ENCODE results near the gene XXYLT1. TPM values are rescaled to one million over a fixed set of nuclear protein-coding genes. Genes with fewer than 3 reads are reported as not detected.

The XXYLT1 gene
- total and polyA plus RNA-seq, 2 of the 8 experiments (the other 6 are each of a cell fraction or from before 2014, with no cell fraction given) = 18.9 to 23.8 TPM

DNA sequence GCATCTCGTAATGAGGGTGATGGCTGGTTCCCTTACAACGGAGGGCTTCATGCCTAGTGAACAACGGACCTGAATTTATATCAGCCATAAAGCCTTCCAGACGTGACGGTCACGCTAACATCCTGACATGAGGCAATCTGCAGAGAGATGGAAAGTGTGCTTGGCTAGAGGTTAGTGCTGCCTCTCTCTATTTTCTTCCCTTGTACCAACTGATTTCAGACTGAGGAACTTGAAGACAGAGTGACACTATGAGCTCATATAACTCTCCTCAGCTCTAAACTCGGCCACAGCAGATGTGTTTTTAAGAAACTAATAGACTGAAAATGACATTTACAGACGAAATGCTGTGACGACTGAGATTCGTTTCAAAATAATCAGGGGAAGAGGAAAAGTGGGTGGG, 122.4 kb downstream of the XXYLT1 start:
- Histone ChIP-seq H3K79me1 (ENCODE audit: low read depth, low read length) (no peaks in the 10 kb centered on the region), H3K23me2 (ENCODE audit: low read depth, low read length) (peaks cover 4% of the 10 kb centered on the region; the same call in 1 of the 2 replicates), H3K79me2 (ENCODE audit: control insufficient read depth in 1 of 2, insufficient read depth in 2 of 2, low read length in 2 of 2) (peaks cover 0 to 10% of the 10 kb centered on the region in 2 experiments; a peak in 2 of 4 replicates), H3K9ac (replicated peaks in 1 of 4; ENCODE audit: extremely low read depth in 1 of 4, low read depth in 3 of 4, low read length in 3 of 4) (no peak overlapping the region), H3K4me2 (ENCODE audit: insufficient read depth in 1 of 2, low read depth in 2 of 2, low read length in 2 of 2) (no peak overlapping the region), H3K27me3 (replicated peaks in 1 of 4; ENCODE audit: control insufficient read depth in 3 of 4, extremely low read depth in 1 of 4, insufficient read depth in 3 of 4, low read length in 3 of 4) (no peaks in the 10 kb centered on the region), H3K36me3 (ENCODE audit: control insufficient read depth in 2 of 4, insufficient read depth in 4 of 4, low read length in 3 of 4) (no peaks in the 10 kb centered on the region), H3K4me1 (replicated peaks in 1 of 4; ENCODE audit: control insufficient read depth in 3 of 4, insufficient read depth in 4 of 4, low read length in 3 of 4) (peaks cover 13 to 28% (median 18%) of the 10 kb centered on the region in 4 experiments; a peak in 6 of 7 replicates), H2AFZ (ENCODE audit: low read length) (no peak overlapping the region), H3K18ac (ENCODE audit: extremely low read depth, low read length) (no peak overlapping the region), H4K20me1 (replicated peaks in 1 of 2; ENCODE audit: control insufficient read depth in 1 of 2, insufficient read depth in 2 of 2, low read length in 2 of 2) (no peaks in the 10 kb centered on the region), H4K8ac (ENCODE audit: extremely low read depth, insufficient read depth, low read length) (no peak overlapping the region), H2BK15ac (ENCODE audit: low read length) (no peak overlapping the region), H4K91ac (replicated peaks; ENCODE audit: insufficient read length, low read length) (peak overlapping the region; percentile 5), H3K23ac (ENCODE audit: insufficient read length) (no peak overlapping the region), H3K14ac (ENCODE audit: insufficient read length) (no peak overlapping the region), H3K56ac (replicated peaks; ENCODE audit: insufficient read length, low read depth, low read length) (no peak overlapping the region), H3K27ac (ENCODE audit: low read depth, low read length) (no peak overlapping the region), H2BK20ac (ENCODE audit: low read length) (no peak overlapping the region), H3K4ac (replicated peaks; ENCODE audit: insufficient read length, low read depth, low read length) (no peak overlapping the region), H3K4me3 (ENCODE audit: extremely low read depth in 1 of 4, insufficient read depth in 2 of 4, low read depth in 3 of 4, low read length in 4 of 4) (no peak overlapping the region), H4K5ac (ENCODE audit: insufficient read length, low read depth, low read length) (no peak overlapping the region), H2BK12ac (ENCODE audit: low read depth, low read length) (no peak overlapping the region), H2AK5ac (ENCODE audit: low read depth, low read length) (no peak overlapping the region), H2BK5ac (ENCODE audit: low read depth, low read length) (no peak overlapping the region), H3K9me3 (ENCODE audit: insufficient read depth in 2 of 2, low read depth in 1 of 2, low read length in 1 of 2) (no peaks in the 10 kb centered on the region), H2BK120ac (replicated peaks; ENCODE audit: low read depth, low read length) (no peak overlapping the region)
- CTCF ChIA-PET (ENCODE audit: partially characterized antibody) = interaction anchor here (0.6 to 1.5 kb wide), 5 partner anchors 9 to 122 kb away, joined by 3 to 5 read pairs (median 4); partner anchors contain the start of gene XXYLT1
- POLR2A ChIA-PET (ENCODE audit: partially characterized antibody) = interaction anchor here (1.3 kb wide), 1 partner anchor 9 kb away, joined by 4 read pairs; no protein-coding TSS in a partner anchor
- DNase-seq (ENCODE audit: low read depth in 1 of 2, low spot score in 2 of 2) (no peak), FAIRE-seq (no peak)
- WGBS, 2 experiments (ENCODE audit: extremely low coverage in 1 of 2, insufficient coverage in 1 of 2, insufficient read length in 1 of 2, insufficient replicate concordance in 2 of 2, low coverage in 1 of 2, low lambda C conversion rate in 2 of 2, missing lambda C conversion rate in 1 of 2) = 74% methylated on average over 10 of the region's 10 CpGs; no CpG with 5 or more reads in 1 of the 2 experiments
- TF ChIP-seq RFX5 (IDR thresholded peaks at IDR 0.05; ENCODE audit: borderline replicate concordance, low read depth, low read length) = no peak
- TF ChIP-seq ZNF274 (IDR thresholded peaks at IDR 0.05; ENCODE audit: borderline replicate concordance, extremely low read depth, low read length) = no peak
- no peak for TF ChIP-seq NRF1 (IDR thresholded peaks at IDR 0.05; ENCODE audit: low read depth, low read length)
- no peak for TF ChIP-seq TEAD4 (IDR thresholded peaks at IDR 0.05; ENCODE audit: low read depth, low read length)
- no peak for TF ChIP-seq TAF7 (optimal IDR thresholded peaks at IDR 0.05; ENCODE audit: borderline replicate concordance, low read depth, low read length)
- no peak for TF ChIP-seq SP1 (IDR thresholded peaks at IDR 0.05; ENCODE audit: low read depth, low read length)
- TF ChIP-seq KDM4A (IDR thresholded peaks at IDR 0.05; ENCODE audit: low read depth, low read length, severe bottlenecking) = no peak
- TF ChIP-seq USF2 (IDR thresholded peaks at IDR 0.05; ENCODE audit: low read length) = no peak
- TF ChIP-seq MAFK (IDR thresholded peaks at IDR 0.05; ENCODE audit: low read depth, low read length) = no peak
- TF ChIP-seq RNF2 (IDR thresholded peaks at IDR 0.05; ENCODE audit: borderline replicate concordance, low read depth, low read length, missing control alignments, poor library complexity, severe bottlenecking) = no peak
- TF ChIP-seq SIN3A (conservative IDR thresholded peaks at IDR 0.05 in 1 of 2, IDR thresholded peaks at IDR 0.05 in 1 of 2; ENCODE audit: low read depth in 1 of 2, low read length in 2 of 2) = no peak
- no peak for TF ChIP-seq POU5F1 (IDR thresholded peaks at IDR 0.05; ENCODE audit: low read depth, low read length)
